NOMO-1 (cell line): Measurements from ENCODE around the gene DARS1.
A peak's percentile ranks its signal among the peaks of the same experiment; 100 is the strongest.

Experiments
- DNase-seq, 2 experiments: peaks; one replicate each; lab custom pipeline; 2025; ENCODE audit not compliant: unreplicated experiment in 2 of 2; lab: John Stamatoyannopoulos, UW

DARS1 gene

GRCh38 chr2:135948642-135949355 lies 36.6 kb downstream of the DARS1 start:
- peak in 1 of 2 experiments; percentile 33 for DNase-seq

GRCh38 chr2:135948141-135948540 lies 37.3 kb downstream of the DARS1 start:
- no peak for DNase-seq

GRCh38 chr2:135947483-135947882 lies 37.9 kb downstream of the DARS1 start:
- DNase-seq, result no peak

GRCh38 chr2:135945526-135945925 lies 39.9 kb downstream of the DARS1 start:
- no peak for DNase-seq

GRCh38 chr2:135944625-135945024 lies 40.8 kb downstream of the DARS1 start:
- no peak for DNase-seq

GRCh38 chr2:135942936-135943688 lies 42.3 kb downstream of the DARS1 start:
- DNase-seq, result no peak

GRCh38 chr2:135936524-135936923 lies 48.9 kb downstream of the DARS1 start:
- DNase-seq, result no peak

GRCh38 chr2:135935914-135936313 lies 49.5 kb downstream of the DARS1 start:
- no peak for DNase-seq

- peak; percentile 59 to 93 for DNase-seq
Measured at GRCh38 chr2:135931776-135932443, 53.5 kb downstream of the DARS1 start.

- no peak for DNase-seq
Measured at GRCh38 chr2:135926605-135927004, 58.8 kb downstream of the DARS1 start.

GRCh38 chr2:135925571-135925970 lies 59.9 kb downstream of the DARS1 start:
- no peak for DNase-seq

GRCh38 chr2:135916207-135916606 lies 69.2 kb downstream of the DARS1 start:
- peak in 1 of 2 experiments; percentile 64 for DNase-seq

GRCh38 chr2:135914485-135914884 lies 70.9 kb downstream of the DARS1 start:
- DNase-seq, result peak; percentile 25 to 48

- DNase-seq, result peak in 1 of 2 experiments; percentile 67
Measured at GRCh38 chr2:135913727-135914365, 71.6 kb downstream of the DARS1 start.

GRCh38 chr2:135909976-135910375 lies 75.5 kb downstream of the DARS1 start:
- DNase-seq, result no peak

- no peak for DNase-seq
Measured at GRCh38 chr2:135905679-135906078, 79.7 kb downstream of the DARS1 start.

GRCh38 chr2:135904341-135904989 lies 81.0 kb downstream of the DARS1 start:
- no peak for DNase-seq

- DNase-seq, result no peak
Measured at GRCh38 chr2:135903650-135904049, 81.8 kb downstream of the DARS1 start.

GRCh38 chr2:135899567-135899966 lies 85.9 kb downstream of the DARS1 start:
- DNase-seq, result no peak

- no peak for DNase-seq
Measured at GRCh38 chr2:135898234-135898786, 87.1 kb downstream of the DARS1 start.
